Endothelial cell of umbilical vein (primary cell): ENCODE results near the gene CMTR2. TPM values are rescaled to one million over a fixed set of nuclear protein-coding genes. Genes with fewer than 3 reads are reported as not detected.
"Not testable (repeated sequence)": the region's sequence is repeated elsewhere in the genome, so short reads cannot be mapped to it uniquely, and the experiment has no call there.

ENCODE experiments used
- BruUV-seq: library from RNA; stranded (reverse); fragments of 400-500 nt; replicated peaks from 2 replicates; lab custom pipeline; 2021; lab: Mats Ljungman, UMichigan
- CTCF ChIA-PET: fragments of 300-600, 350-600 bp; sonication (Branson Sonifier 250); formaldehyde crosslinking; loops from one replicate; lab custom pipeline; 2021; ENCODE audit warnings: antibody characterized with exemption, inconsistent platforms; lab: Charles Lee
- POLR2A ChIA-PET: fragments of 300-600, 350-600 bp; sonication (Branson Sonifier 250); formaldehyde crosslinking; loops from one replicate; lab custom pipeline; 2021; ENCODE audit warnings: antibody characterized with exemption, inconsistent platforms; lab: Charles Lee
- DNase-seq: peaks from one replicate; pipeline ENCODE4 v3.0.0-alpha.2; 2011; ENCODE audit warnings: low read depth, low spot score
- FAIRE-seq: peaks from 2 replicates; lab custom pipeline; 2011; peaks lifted over from hg19 to GRCh38; lab: Jason Lieb, UNC
- H2AFZ ChIP-seq: 2 replicates; pipeline ENCODE4 v1.6.0; 2012; ENCODE audit warnings: low read depth, low read length, control low read depth, inconsistent platforms
- H3K27ac ChIP-seq: 2 replicates; pipeline ENCODE4 v1.5.1; 2011; ENCODE audit warnings: low read depth, mild to moderate bottlenecking, control low read depth, low read length, moderate library complexity; ENCODE audit not compliant: insufficient read depth
- H3K27me3 ChIP-seq, 2 experiments: 2 replicates each; pipeline versions ENCODE4 v1.6.0 to v1.6.1; 2011; ENCODE audit warnings: low read length in 2 of 2, mixed read lengths in 1 of 2; ENCODE audit not compliant: control insufficient read depth in 2 of 2, insufficient read depth in 2 of 2
- H3K36me3 ChIP-seq, 2 experiments: 2 replicates in 1 of 2; 3 replicates in 1 of 2; pipeline ENCODE4 v1.5.1; 2011; ENCODE audit warnings: low read length in 2 of 2, mild to moderate bottlenecking in 1 of 2, moderate library complexity in 1 of 2; ENCODE audit not compliant: control insufficient read depth in 2 of 2, insufficient read depth in 2 of 2; ENCODE audit errors: extremely low read depth in 1 of 2
- H3K4me1 ChIP-seq: 3 replicates; pipeline ENCODE4 v1.5.1; 2011; ENCODE audit warnings: mild to moderate bottlenecking, low read length; ENCODE audit not compliant: control insufficient read depth, insufficient read depth; ENCODE audit errors: extremely low read depth
- H3K4me2 ChIP-seq: 2 replicates; pipeline ENCODE4 v1.6.1; 2011; ENCODE audit warnings: low read length, control low read depth, mixed read lengths; ENCODE audit not compliant: insufficient read depth
- H3K4me3 ChIP-seq, 3 experiments: fragments of 200-600 bp in 1 of 3; sonication (generic), shearing (Covaris generic) in 1 of 3; replicated peaks in 1 of 3; 2 replicates each; pipeline ENCODE4 v1.5.1; 2011 to 2016; ENCODE audit warnings: control low read depth in 3 of 3, low read length in 3 of 3, mild to moderate bottlenecking in 2 of 3, inconsistent platforms in 1 of 3, low read depth in 1 of 3, moderate library complexity in 1 of 3; ENCODE audit not compliant: insufficient read depth in 1 of 3
- H3K79me2 ChIP-seq: 2 replicates; pipeline ENCODE4 v1.6.0; 2012; ENCODE audit warnings: low read length, inconsistent platforms; ENCODE audit not compliant: control insufficient read depth, insufficient read depth
- H3K9ac ChIP-seq: replicated peaks from 2 replicates; pipeline ENCODE3; 2011; ENCODE audit warnings: low read length, control low read depth; ENCODE audit not compliant: insufficient read depth; ENCODE audit errors: extremely low read depth
- H3K9me1 ChIP-seq: replicated peaks from 3 replicates; pipeline ENCODE4 v1.6.0; 2011; ENCODE audit warnings: mild to moderate bottlenecking, low read length; ENCODE audit not compliant: control insufficient read depth, insufficient read depth; ENCODE audit errors: extremely low read depth
- H3K9me3 ChIP-seq: replicated peaks from 2 replicates; pipeline ENCODE4 v1.5.1; 2012; ENCODE audit warnings: low read length, inconsistent platforms; ENCODE audit not compliant: control insufficient read depth, insufficient read depth
- H4K20me1 ChIP-seq: replicated peaks from 2 replicates; pipeline ENCODE3; 2011; ENCODE audit warnings: mild to moderate bottlenecking, low read length; ENCODE audit not compliant: control insufficient read depth, insufficient read depth; ENCODE audit errors: extremely low read depth
- EZH2 ChIP-seq: IDR thresholded peaks from 2 replicates; pipeline ENCODE4 v1.6.1; 2012; ENCODE audit warnings: borderline replicate concordance, low read depth, mild to moderate bottlenecking, moderate library complexity, low read length, inconsistent platforms; ENCODE audit not compliant: severe bottlenecking
- FOS ChIP-seq: IDR thresholded peaks from 2 replicates; pipeline ENCODE4 v1.6.1; 2011; ENCODE audit warnings: mild to moderate bottlenecking, low read length, moderate library complexity, borderline replicate concordance; ENCODE audit not compliant: insufficient read depth
- GATA2 ChIP-seq: IDR thresholded peaks from 2 replicates; pipeline ENCODE4 v1.7.0; 2011; ENCODE audit warnings: low read depth, mild to moderate bottlenecking, moderate library complexity, mixed read lengths, low read length; ENCODE audit not compliant: insufficient read length, insufficient read depth
- JUN ChIP-seq: IDR thresholded peaks from 2 replicates; pipeline ENCODE4 v1.6.1; 2011; ENCODE audit warnings: borderline replicate concordance, low read depth; ENCODE audit not compliant: insufficient read length, insufficient read depth
- MAX ChIP-seq: IDR thresholded peaks from 2 replicates; pipeline ENCODE4 v1.6.1; 2011; ENCODE audit not compliant: insufficient read depth, insufficient read length
- POLR2A ChIP-seq: IDR thresholded peaks from 2 replicates; pipeline ENCODE4 v1.6.1; 2012; ENCODE audit warnings: low read depth, mild to moderate bottlenecking, control low read depth, low read length
- POLR2AphosphoS5 ChIP-seq: IDR thresholded peaks from 2 replicates; pipeline ENCODE4 v1.6.1; 2012; ENCODE audit warnings: low read depth, mild to moderate bottlenecking, control low read depth, low read length, moderate library complexity; ENCODE audit not compliant: insufficient read depth
- dilution Hi-C: fragments of 300-500 bp; cut with MboI; formaldehyde crosslinking; loops from one replicate; pipeline ENCODE4 v1.15.0; 2019; ENCODE audit warnings: low sequenced_read_pairs; ENCODE audit not compliant: extremely low pct_ligation_motif_present
- intact Hi-C: fragments of 100-400 bp; cut with micrococcal nuclease; formaldehyde crosslinking; loops from one replicate; pipeline ENCODE4 v1.10.0; 2022
- polyA plus RNA-seq, 4 experiments: library from polyadenylated mRNA; depleted of rRNA in 3 of 4; stranded (reverse) in 3 of 4; unstranded in 1 of 4; fragments of >200 nt; gene quantifications; 2 replicates each; pipeline versions ENCODE4 v1.2.1 to v1.2.3, GENCODE V29; 2011 to 2012; ENCODE audit warnings: missing spikeins in 1 of 4
- total RNA-seq: library from RNA; stranded (reverse); gene quantifications from 2 replicates; pipeline ENCODE4 v1.2.3, GENCODE V29; 2021
- TF ChIP-seq, protein P1 (sequence below), 2 donors: IDR thresholded peaks; 1 replicate in 1 of 2; 2 replicates in 1 of 2; pipeline ENCODE4 v1.5.1; 2011; ENCODE audit warnings: low read length in 2 of 2, mild to moderate bottlenecking in 2 of 2, moderate library complexity in 2 of 2, control low read depth in 1 of 2, inconsistent platforms in 1 of 2, low read depth in 1 of 2; ENCODE audit not compliant: insufficient read depth in 1 of 2; ENCODE audit errors: extremely low read depth in 1 of 2

The CMTR2 gene
- total and polyA plus RNA-seq, 2 donors (not counting 3 experiments of a cell fraction or from before 2014, with no cell fraction given): 11.6 to 18.8 TPM

GRCh38 chr16:71315269-71315668, 26.1 kb upstream of the CMTR2 start:
- H3K9me3 ChIP-seq: no peaks in the 10 kb centered on the region
- H4K20me1 ChIP-seq: no peaks in the 10 kb centered on the region
- TF ChIP-seq POLR2AphosphoS5 (no peak), MAX (no peak), JUN (no peak), EZH2 (no peak), GATA2 (no peak), FOS (no peak), POLR2A (no peak)
- TF ChIP-seq, protein P1, sequence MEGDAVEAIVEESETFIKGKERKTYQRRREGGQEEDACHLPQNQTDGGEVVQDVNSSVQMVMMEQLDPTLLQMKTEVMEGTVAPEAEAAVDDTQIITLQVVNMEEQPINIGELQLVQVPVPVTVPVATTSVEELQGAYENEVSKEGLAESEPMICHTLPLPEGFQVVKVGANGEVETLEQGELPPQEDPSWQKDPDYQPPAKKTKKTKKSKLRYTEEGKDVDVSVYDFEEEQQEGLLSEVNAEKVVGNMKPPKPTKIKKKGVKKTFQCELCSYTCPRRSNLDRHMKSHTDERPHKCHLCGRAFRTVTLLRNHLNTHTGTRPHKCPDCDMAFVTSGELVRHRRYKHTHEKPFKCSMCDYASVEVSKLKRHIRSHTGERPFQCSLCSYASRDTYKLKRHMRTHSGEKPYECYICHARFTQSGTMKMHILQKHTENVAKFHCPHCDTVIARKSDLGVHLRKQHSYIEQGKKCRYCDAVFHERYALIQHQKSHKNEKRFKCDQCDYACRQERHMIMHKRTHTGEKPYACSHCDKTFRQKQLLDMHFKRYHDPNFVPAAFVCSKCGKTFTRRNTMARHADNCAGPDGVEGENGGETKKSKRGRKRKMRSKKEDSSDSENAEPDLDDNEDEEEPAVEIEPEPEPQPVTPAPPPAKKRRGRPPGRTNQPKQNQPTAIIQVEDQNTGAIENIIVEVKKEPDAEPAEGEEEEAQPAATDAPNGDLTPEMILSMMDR (IDR thresholded peaks at IDR 0.05; ENCODE audit: extremely low read depth in 1 of 2, insufficient read depth in 1 of 2, low read depth in 1 of 2, low read length in 2 of 2): no peak
- no peaks in the 10 kb centered on the region for H3K4me1 ChIP-seq
- H3K27ac ChIP-seq: no peak overlapping the region
- H3K9ac ChIP-seq: no peak overlapping the region
- no peaks in the 10 kb centered on the region for H3K36me3 ChIP-seq
- no peak overlapping the region for H2AFZ ChIP-seq
- H3K9me1 ChIP-seq: no peaks in the 10 kb centered on the region
- dilution Hi-C loops (no loop called here), intact Hi-C loops (no loop called here)
- H3K79me2 ChIP-seq: no peaks in the 10 kb centered on the region
- no peaks in the 10 kb centered on the region for H3K27me3 ChIP-seq
- ChIA-PET CTCF (interaction anchor here (0.8 kb wide), 1 partner anchor 66 kb away, joined by 3 read pairs; no protein-coding TSS in a partner anchor), POLR2A (no interaction called here)
- DNase-seq (no peak), FAIRE-seq (no peak)
- BruUV-seq: no TSS peak
- no peak overlapping the region for H3K4me2 ChIP-seq
- no peak overlapping the region for H3K4me3 ChIP-seq

- POLR2A ChIA-PET, dilution Hi-C loops, H2AFZ ChIP-seq, BruUV-seq, H3K4me3 ChIP-seq, H3K4me1 ChIP-seq, H3K79me2 ChIP-seq, H3K4me2 ChIP-seq, H4K20me1 ChIP-seq, DNase-seq, FAIRE-seq, H3K9me3 ChIP-seq, H3K27me3 ChIP-seq, H3K9ac ChIP-seq, H3K36me3 ChIP-seq, H3K9me1 ChIP-seq, H3K27ac ChIP-seq, CTCF ChIA-PET: not testable (repeated sequence)
- intact Hi-C loops: loop anchor here (5.0 kb wide), 1 partner anchor 631 kb away; no protein-coding TSS in a partner anchor
These were observed 24.4 kb upstream of the CMTR2 start for GRCh38 chr16:71313591-71313990.
